ENCODE measurements around the gene ZNF182. TPM values are rescaled to one million over a fixed set of nuclear protein-coding genes. Genes with fewer than 3 reads are reported as not detected.
"Not testable (repeated sequence)": the region's sequence is repeated elsewhere in the genome, so short reads cannot be mapped to it uniquely, and the experiment has no call there.

The ZNF182 gene
- total and polyA plus RNA-seq, 9 of the 15 experiments (the other 6 are each of a cell fraction or from before 2014, with no cell fraction given): 0.59 to 5.0 (median 3.9) TPM

DNA sequence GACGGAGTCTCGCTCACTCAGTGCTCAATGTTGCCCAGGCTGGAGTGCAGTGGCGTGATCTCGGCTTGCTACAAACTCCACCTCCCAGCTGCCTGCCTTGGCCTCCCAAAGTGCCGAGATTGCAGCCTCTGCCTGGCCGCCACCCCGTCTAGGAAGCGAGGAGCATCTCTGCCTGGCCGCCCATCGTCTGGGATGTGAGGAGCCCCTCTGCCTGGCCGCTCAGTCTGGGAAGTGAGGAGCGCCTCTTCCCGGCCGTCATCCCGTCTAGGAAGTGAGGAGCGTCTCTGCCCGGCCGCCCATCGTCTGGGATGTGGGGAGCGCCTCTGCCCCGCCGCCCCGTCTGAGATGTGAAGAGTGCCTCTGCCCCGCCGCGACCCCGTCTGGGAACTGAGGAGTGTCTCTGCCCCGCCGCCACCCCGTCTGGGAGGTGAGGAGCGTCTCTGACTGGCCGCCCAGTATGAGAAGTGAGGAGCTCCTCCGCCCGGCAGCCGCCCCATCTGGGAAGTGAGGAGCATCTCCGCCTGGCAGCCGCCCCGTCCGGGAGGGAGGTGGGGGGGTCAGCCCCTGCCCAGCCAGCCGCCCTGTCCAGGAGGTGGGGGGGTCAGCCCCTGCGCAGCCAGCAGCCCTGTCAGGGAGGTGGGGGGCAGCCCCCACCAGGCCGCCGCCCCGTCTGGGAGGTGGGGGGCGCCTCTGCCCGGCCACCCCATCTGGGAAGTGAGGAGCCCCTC lies 13.0 kb upstream of the ZNF182 start:
- H3K4me3 ChIP-seq; DNase-seq (ENCODE audit: extremely low read depth in 1 of 4, low spot score in 3 of 4); H3K79me2 ChIP-seq (ENCODE audit: control insufficient read depth, insufficient read depth, low read length); CTCF ChIA-PET (ENCODE audit: low intra/inter-chr PET ratio); H3K36me3 ChIP-seq (ENCODE audit: control insufficient read depth, insufficient read depth, low read length); H3K27me3 ChIP-seq (ENCODE audit: control insufficient read depth in 2 of 2, insufficient read depth in 2 of 2, low read length in 2 of 2); ATAC-seq; H3K9me1 ChIP-seq (ENCODE audit: control insufficient read depth, insufficient read depth, low read length); FAIRE-seq; H3K4me1 ChIP-seq (replicated peaks in 1 of 2; ENCODE audit: control insufficient read depth in 2 of 2, insufficient read depth in 2 of 2, low read length in 2 of 2); H3K4me2 ChIP-seq (ENCODE audit: insufficient read depth, low read length); H3K27ac ChIP-seq (ENCODE audit: extremely low read depth, low read depth, low read length); H4K20me1 ChIP-seq (replicated peaks; ENCODE audit: control insufficient read depth, insufficient read depth, low read length); H3K9me3 ChIP-seq (replicated peaks; ENCODE audit: control insufficient read depth, insufficient read depth, low read depth, low read length); H3K9ac ChIP-seq (ENCODE audit: insufficient read depth in 1 of 2, low read depth in 2 of 2, low read length in 2 of 2); in situ Hi-C loops (cut with MboI); H2AFZ ChIP-seq (ENCODE audit: low read depth, low read length); POLR2A ChIA-PET; intact Hi-C loops (cut with micrococcal nuclease); BruUV-seq (replicated peaks): not testable (repeated sequence)
- WGBS (ENCODE audit: insufficient coverage, low coverage, missing lambda C conversion rate): 33% methylated on average over 2 of the region's 46 CpGs

DNA sequence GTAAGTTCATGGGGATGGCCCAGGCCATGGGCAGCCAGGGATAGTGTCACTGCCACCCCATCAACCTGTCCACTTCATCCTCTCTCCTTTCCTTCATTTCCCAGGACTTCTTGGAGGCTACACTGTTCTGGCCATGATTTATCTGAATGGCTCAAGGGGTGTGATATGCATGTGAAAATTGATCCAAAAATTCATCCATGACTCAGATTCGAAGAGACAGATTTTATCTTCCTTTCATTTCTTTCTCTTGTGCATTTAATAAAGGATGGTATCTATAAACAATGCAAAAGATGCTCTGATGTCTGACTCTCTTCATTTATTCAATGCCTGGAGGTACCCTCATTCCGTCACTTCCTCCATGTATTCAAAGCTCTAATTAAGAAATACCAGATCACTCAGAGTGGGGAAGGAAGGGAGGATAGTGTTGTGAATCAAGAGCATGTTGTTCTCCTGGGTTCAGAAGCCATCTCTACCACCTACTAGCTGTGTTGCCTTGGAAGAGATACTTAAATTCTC lies 5.7 kb upstream of the ZNF182 start:
- in situ Hi-C loops (cut with MboI); DNase-seq (ENCODE audit: extremely low read depth in 1 of 4, low spot score in 3 of 4); H3K9me3 ChIP-seq (replicated peaks; ENCODE audit: control insufficient read depth, insufficient read depth, low read depth, low read length); CTCF ChIA-PET (ENCODE audit: low intra/inter-chr PET ratio); H3K27me3 ChIP-seq (ENCODE audit: control insufficient read depth in 2 of 2, insufficient read depth in 2 of 2, low read length in 2 of 2); intact Hi-C loops (cut with micrococcal nuclease); ATAC-seq; H3K27ac ChIP-seq (ENCODE audit: extremely low read depth, low read depth, low read length); H3K36me3 ChIP-seq (ENCODE audit: control insufficient read depth, insufficient read depth, low read length); FAIRE-seq; H3K79me2 ChIP-seq (ENCODE audit: control insufficient read depth, insufficient read depth, low read length); H3K9ac ChIP-seq (ENCODE audit: insufficient read depth in 1 of 2, low read depth in 2 of 2, low read length in 2 of 2); H2AFZ ChIP-seq (ENCODE audit: low read depth, low read length); H3K4me1 ChIP-seq (replicated peaks in 1 of 2; ENCODE audit: control insufficient read depth in 2 of 2, insufficient read depth in 2 of 2, low read length in 2 of 2); BruUV-seq (replicated peaks); H3K4me2 ChIP-seq (ENCODE audit: insufficient read depth, low read length); H3K4me3 ChIP-seq; H4K20me1 ChIP-seq (replicated peaks; ENCODE audit: control insufficient read depth, insufficient read depth, low read length); H3K9me1 ChIP-seq (ENCODE audit: control insufficient read depth, insufficient read depth, low read length); POLR2A ChIA-PET: not testable (repeated sequence)
- no CpG with 5 or more reads among the region's 2 CpGs for WGBS (ENCODE audit: insufficient coverage, low coverage, missing lambda C conversion rate)

DNA sequence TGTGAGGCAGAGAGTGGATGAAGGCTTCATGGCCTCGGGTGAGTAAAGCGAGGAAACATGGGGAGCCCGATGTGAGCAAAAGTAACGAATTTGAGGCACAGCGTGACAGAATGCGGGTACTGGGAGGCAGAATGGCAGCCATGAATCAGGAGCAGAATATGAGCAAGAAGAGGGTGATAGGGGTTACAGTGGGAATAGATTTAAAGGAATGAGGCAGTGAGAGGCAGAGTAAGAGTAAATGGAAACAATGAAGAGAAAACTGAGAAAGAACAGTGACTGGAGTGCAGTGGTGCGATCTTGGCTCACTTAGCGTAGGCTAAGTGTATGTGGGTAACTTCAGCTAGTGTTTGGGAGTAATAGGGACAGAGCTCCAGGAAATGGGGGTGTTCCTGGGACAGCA lies 2.9 kb upstream of the ZNF182 start, which contains the start of gene SPACA5:
Gene SPACA5 (plus strand): TSS at position 301 of the 400 bp plus-strand sequence. CDS start 815 bp downstream, outside the sequence.
- ATAC-seq; FAIRE-seq; H3K9me1 ChIP-seq (ENCODE audit: control insufficient read depth, insufficient read depth, low read length); DNase-seq (ENCODE audit: extremely low read depth in 1 of 4, low spot score in 3 of 4); POLR2A ChIA-PET; H3K4me1 ChIP-seq (replicated peaks in 1 of 2; ENCODE audit: control insufficient read depth in 2 of 2, insufficient read depth in 2 of 2, low read length in 2 of 2); intact Hi-C loops (cut with micrococcal nuclease); H3K27me3 ChIP-seq (ENCODE audit: control insufficient read depth in 2 of 2, insufficient read depth in 2 of 2, low read length in 2 of 2); H3K27ac ChIP-seq (ENCODE audit: extremely low read depth, low read depth, low read length); H3K36me3 ChIP-seq (ENCODE audit: control insufficient read depth, insufficient read depth, low read length); H3K4me2 ChIP-seq (ENCODE audit: insufficient read depth, low read length); H2AFZ ChIP-seq (ENCODE audit: low read depth, low read length); H3K4me3 ChIP-seq; H3K9ac ChIP-seq (ENCODE audit: insufficient read depth in 1 of 2, low read depth in 2 of 2, low read length in 2 of 2); in situ Hi-C loops (cut with MboI); H4K20me1 ChIP-seq (replicated peaks; ENCODE audit: control insufficient read depth, insufficient read depth, low read length); BruUV-seq (replicated peaks); CTCF ChIA-PET (ENCODE audit: low intra/inter-chr PET ratio); H3K9me3 ChIP-seq (replicated peaks; ENCODE audit: control insufficient read depth, insufficient read depth, low read depth, low read length): not testable (repeated sequence)
- H3K79me2 ChIP-seq (ENCODE audit: control insufficient read depth, insufficient read depth, low read length): peaks cover 14% of the 10 kb centered on the region
- WGBS (ENCODE audit: insufficient coverage, low coverage, missing lambda C conversion rate): no CpG with 5 or more reads among the region's 8 CpGs

Measured in K562 (cell line).